Measurements from ENCODE around the gene ARL17B.

ARL17B gene

GRCh38 chr17:46266656-46267544, 94.7 kb downstream of the ARL17B start:
- TF ChIP-seq POLR2AphosphoS5 (IDR thresholded peaks at IDR 0.05; ENCODE audit: low read depth, low read length) (peak; percentile 81), REST (IDR thresholded peaks at IDR 0.05; ENCODE audit: insufficient read depth in 1 of 2, low read depth in 2 of 2, low read length in 2 of 2) (peak; percentile 4 to 35; a peak in 1 of 4 replicates), SIN3A (IDR thresholded peaks at IDR 0.05; ENCODE audit: borderline replicate concordance, insufficient read depth, low read length) (peak; percentile 34; the same call in 1 of the 2 replicates), FOXP2 (optimal IDR thresholded peaks at IDR 0.05; ENCODE audit: borderline replicate concordance, extremely low read depth, extremely low read length, insufficient read depth) (peak; percentile 43), TAF1 (IDR thresholded peaks at IDR 0.05; ENCODE audit: borderline replicate concordance, insufficient read depth, low read length) (no peak)

- TF ChIP-seq POLR2AphosphoS5 (IDR thresholded peaks at IDR 0.05; ENCODE audit: low read depth, low read length) (no peak), FOXP2 (optimal IDR thresholded peaks at IDR 0.05; ENCODE audit: borderline replicate concordance, extremely low read depth, extremely low read length, insufficient read depth) (no peak), SIN3A (IDR thresholded peaks at IDR 0.05; ENCODE audit: borderline replicate concordance, insufficient read depth, low read length) (no peak), REST (IDR thresholded peaks at IDR 0.05; ENCODE audit: insufficient read depth in 1 of 2, low read depth in 2 of 2, low read length in 2 of 2) (no peak), TAF1 (IDR thresholded peaks at IDR 0.05; ENCODE audit: borderline replicate concordance, insufficient read depth, low read length) (no peak)
Observed at GRCh38 chr17:46264456-46265198, 96.9 kb downstream of the ARL17B start.

- TF ChIP-seq REST (IDR thresholded peaks at IDR 0.05; ENCODE audit: insufficient read depth in 1 of 2, low read depth in 2 of 2, low read length in 2 of 2) = no peak
- no peak for TF ChIP-seq TAF1 (IDR thresholded peaks at IDR 0.05; ENCODE audit: borderline replicate concordance, insufficient read depth, low read length)
Observed at GRCh38 chr17:46262271-46262670, 99.3 kb downstream of the ARL17B start.

GRCh38 chr17:46225274-46225794, 136.2 kb downstream of the ARL17B start:
- TF ChIP-seq POLR2AphosphoS5 (IDR thresholded peaks at IDR 0.05; ENCODE audit: low read depth, low read length) (peak; percentile 55), TAF1 (IDR thresholded peaks at IDR 0.05; ENCODE audit: borderline replicate concordance, insufficient read depth, low read length) (peak; percentile 46; the same call in 1 of the 2 replicates)
